BE2C (cell line): ENCODE data around the gene MKNK2.
A peak's percentile ranks its signal among the peaks of the same experiment; 100 is the strongest.
"Not testable (repeated sequence)": the region's sequence is repeated elsewhere in the genome, so short reads cannot be mapped to it uniquely, and the experiment has no call there.

Experiments
- DNase-seq: peaks from one replicate; pipeline ENCODE4 v3.0.0-alpha.2; 2020
- H3K27me3 ChIP-seq: fragments of 250-450 bp; sonication (Bioruptor Pico); 2 replicates; pipeline ENCODE4 v1.5.1; 2020; ENCODE audit warnings: mild to moderate bottlenecking
- H3K36me3 ChIP-seq: fragments of 250-450 bp; sonication (Bioruptor Pico); 2 replicates; pipeline ENCODE4 v1.5.1; 2020; ENCODE audit warnings: mild to moderate bottlenecking
- H3K4me1 ChIP-seq: fragments of 250-450 bp; sonication (Bioruptor Pico); 2 replicates; pipeline ENCODE4 v1.5.1; 2020
- H3K4me3 ChIP-seq: 2 replicates; pipeline ENCODE4 v1.5.1; 2011; ENCODE audit warnings: low read depth, low read length
- H3K9me3 ChIP-seq: fragments of 250-450 bp; sonication (Bioruptor Pico); 2 replicates; pipeline ENCODE4 v1.5.1; 2020
- TF ChIP-seq, protein P1 (sequence below): IDR thresholded peaks from 2 replicates; pipeline ENCODE4 v1.5.1; 2012; ENCODE audit warnings: mild to moderate bottlenecking, low read depth, low read length

MKNK2 gene

DNA sequence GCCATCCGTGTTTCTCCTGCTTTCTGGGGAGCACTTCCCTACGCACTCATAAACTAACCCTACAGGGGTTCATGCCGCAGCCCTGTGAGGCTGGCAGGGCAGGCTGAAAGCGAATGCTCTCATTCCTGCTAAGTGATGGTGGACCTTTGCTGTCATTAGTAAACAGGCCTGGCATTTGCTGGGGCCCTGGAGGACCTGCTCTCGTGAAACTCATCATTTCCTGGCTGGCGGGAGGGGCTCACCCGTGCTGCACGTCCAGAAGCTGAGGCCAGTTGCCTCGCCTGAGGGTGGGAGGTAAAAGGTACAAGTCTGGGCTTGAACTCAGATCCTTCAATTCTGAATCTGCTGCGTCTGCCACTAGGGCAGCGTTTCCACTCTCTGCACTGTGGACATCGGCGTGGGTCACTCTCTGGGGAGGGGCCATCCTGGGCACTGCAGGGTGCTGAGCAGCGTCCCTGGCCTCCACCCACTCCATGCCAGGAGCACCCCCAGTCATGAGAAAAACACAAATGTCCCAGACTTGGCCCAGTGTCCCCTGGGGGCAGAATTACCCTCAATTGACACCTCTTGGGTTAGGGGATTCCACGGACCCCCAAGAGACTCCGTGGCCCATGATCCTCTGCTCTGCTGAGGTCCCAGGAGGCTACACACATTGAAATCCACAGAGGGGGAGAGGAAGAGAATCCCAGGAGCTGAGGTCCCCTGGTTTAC lies 38.1 kb upstream of the MKNK2 start:
- H3K9me3 ChIP-seq: no peaks in the 10 kb centered on the region
- H3K4me3 ChIP-seq: no peak overlapping the region
- peak; percentile 54 for DNase-seq
- H3K27me3 ChIP-seq: no peaks in the 10 kb centered on the region
- no peaks in the 10 kb centered on the region for H3K36me3 ChIP-seq
- TF ChIP-seq, protein P1, sequence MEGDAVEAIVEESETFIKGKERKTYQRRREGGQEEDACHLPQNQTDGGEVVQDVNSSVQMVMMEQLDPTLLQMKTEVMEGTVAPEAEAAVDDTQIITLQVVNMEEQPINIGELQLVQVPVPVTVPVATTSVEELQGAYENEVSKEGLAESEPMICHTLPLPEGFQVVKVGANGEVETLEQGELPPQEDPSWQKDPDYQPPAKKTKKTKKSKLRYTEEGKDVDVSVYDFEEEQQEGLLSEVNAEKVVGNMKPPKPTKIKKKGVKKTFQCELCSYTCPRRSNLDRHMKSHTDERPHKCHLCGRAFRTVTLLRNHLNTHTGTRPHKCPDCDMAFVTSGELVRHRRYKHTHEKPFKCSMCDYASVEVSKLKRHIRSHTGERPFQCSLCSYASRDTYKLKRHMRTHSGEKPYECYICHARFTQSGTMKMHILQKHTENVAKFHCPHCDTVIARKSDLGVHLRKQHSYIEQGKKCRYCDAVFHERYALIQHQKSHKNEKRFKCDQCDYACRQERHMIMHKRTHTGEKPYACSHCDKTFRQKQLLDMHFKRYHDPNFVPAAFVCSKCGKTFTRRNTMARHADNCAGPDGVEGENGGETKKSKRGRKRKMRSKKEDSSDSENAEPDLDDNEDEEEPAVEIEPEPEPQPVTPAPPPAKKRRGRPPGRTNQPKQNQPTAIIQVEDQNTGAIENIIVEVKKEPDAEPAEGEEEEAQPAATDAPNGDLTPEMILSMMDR: no peak
- peaks cover 16% of the 10 kb centered on the region for H3K4me1 ChIP-seq

DNA sequence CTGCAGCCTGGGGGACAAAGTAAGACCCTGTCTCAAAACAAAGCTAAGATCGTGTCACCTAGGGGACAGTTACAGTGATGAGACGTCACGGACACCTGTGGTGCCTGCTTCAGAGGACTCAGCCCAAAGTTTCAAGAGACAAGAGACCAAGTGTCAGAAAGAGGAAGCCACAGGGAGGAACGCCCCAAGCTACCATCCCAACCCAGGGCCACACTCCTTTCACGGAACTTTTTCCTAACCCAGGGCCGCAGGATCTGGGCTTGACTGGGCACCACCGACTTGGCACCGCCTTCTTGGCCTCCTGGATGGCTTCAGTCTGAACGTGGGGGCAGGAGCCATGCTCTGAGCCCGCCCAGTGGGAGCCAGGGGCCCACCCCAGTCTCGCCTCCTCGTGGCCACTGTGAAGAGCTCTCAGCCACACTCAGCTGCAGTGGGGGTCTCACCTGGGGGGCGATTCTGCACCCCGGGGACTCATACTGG lies 36.6 kb upstream of the MKNK2 start:
- Histone ChIP-seq H3K36me3 (no peaks in the 10 kb centered on the region), H3K4me1 (peaks cover 16% of the 10 kb centered on the region)

DNA sequence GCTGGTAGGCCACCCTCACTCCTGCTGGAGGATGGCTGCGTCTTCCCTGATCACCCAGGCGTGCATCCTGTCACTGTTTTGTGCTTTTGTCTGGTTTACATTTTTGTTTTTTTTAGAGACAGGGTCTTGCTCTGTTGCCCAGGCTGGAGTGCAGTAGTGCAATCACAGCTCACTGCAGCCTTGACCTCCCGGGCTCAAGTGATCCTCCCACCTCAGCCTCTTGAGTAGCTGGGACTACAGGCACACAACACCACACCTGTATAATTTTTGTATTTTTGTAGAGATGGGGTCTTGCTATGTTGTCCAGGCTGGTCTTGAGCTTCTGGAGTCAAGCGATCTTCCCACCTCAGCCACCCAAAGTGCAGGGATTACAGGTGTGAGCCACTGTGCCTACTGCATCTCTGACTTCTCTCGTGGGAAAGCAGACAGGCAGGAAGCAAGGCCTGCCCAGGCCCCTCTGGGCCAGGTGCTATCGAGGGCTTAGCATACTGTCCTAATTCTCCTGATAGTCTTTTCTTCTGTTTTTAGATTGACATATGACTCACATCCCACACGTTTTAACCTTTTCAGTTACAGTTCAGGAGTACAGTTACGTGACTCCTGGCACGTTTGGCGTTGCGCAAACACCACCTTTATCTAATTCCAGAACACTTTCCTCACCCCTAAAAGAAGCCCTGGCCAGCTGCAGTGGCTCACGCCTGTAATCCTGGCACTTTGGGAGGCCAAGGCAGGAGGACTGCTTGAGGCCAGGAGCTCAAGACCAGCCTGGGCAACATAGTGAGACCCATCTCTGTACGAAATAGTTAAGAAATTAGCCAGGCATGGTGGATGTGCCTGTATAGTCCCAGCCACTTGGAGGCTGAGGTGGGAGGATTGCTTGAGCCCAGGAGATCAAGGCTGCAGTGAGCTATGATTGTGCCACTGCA lies 35.9 kb upstream of the MKNK2 start:
- H3K27me3 ChIP-seq, H3K9me3 ChIP-seq, H3K4me3 ChIP-seq, H3K36me3 ChIP-seq, DNase-seq: not testable (repeated sequence)
- H3K4me1 ChIP-seq: peaks cover 16% of the 10 kb centered on the region

More for the DNA sequence above, 36.6 kb upstream of the MKNK2 start:
- no peak overlapping the region for H3K4me3 ChIP-seq
- H3K9me3 ChIP-seq: no peaks in the 10 kb centered on the region
- no peak for DNase-seq
- TF ChIP-seq, protein P1: no peak
- no peaks in the 10 kb centered on the region for H3K27me3 ChIP-seq

DNA sequence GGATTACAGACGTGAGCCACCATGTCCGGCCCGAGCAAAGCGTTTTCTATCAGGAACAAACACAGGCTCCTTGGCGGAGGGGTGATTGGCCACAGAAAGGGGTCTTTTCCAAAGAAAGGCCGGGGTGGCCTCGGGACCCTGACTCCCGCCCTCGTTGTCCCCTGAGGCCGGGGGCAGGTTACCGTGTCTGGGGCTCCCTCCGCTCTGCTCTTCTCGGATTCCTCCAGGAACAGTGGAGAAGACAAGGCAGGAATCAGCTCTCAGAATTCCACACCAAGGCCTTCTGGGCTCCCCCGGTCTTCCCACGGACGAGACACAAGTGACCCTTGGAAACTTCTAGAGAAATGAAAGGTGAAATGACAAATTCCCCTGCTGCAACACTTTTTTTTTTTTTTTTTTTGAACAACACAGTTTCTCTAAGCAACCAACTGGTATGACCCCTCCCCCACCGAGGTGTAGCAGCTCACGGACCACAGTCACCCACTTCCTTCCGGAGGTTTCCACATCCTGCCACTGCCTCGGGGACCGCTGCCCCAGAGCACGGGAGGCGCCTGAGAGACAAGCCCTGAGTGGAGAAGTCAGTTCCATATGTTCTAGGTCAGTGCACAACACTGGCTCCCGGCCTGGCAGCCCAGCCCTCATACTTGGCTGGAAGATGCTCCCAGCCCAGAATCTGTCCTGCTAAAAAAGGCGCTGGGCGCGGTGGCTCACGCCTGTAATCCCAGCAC lies 34.1 kb upstream of the MKNK2 start:
- H3K36me3 ChIP-seq: no peaks in the 10 kb centered on the region
- DNase-seq: no peak
- no peaks in the 10 kb centered on the region for H3K9me3 ChIP-seq
- H3K27me3 ChIP-seq: no peaks in the 10 kb centered on the region
- no peak overlapping the region for H3K4me3 ChIP-seq
- TF ChIP-seq, protein P1: no peak
- peaks cover 14% of the 10 kb centered on the region for H3K4me1 ChIP-seq

DNA sequence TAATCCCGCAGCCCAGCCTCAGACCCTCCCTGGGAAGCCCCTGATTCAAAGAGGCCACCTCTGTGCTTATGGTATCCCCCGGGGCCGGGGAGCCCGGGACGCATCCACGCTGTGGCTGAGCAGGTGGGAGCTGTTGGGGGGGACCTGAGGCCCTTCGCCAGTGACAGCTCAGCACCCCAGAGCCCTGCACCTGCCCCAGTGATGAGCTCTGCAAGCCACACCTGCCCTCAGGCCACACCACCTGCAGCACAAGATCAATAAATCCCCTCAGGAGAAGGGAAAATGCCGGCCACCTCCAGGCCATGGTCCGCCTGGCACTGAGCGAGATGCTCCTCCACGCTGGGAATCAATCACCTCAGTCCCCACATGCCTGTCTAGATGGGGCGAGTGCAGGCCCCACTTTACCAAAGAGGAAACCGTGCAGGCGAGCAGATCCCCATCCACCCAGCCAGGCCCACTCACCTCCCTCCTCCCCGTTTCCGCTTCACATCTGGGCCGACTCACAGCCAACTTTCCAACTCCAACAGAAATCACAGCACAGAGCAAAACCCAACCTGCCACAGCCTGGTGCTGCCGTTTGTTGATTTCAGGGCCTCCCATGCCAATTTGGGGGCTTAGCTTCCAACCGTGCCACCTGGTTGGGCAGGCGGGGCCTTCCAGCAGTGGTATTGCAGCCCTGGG lies 32.3 kb upstream of the MKNK2 start:
- Histone ChIP-seq H3K36me3 (no peaks in the 10 kb centered on the region), H3K4me1 (no peaks in the 10 kb centered on the region), H3K9me3 (no peaks in the 10 kb centered on the region), H3K27me3 (no peaks in the 10 kb centered on the region), H3K4me3 (no peak overlapping the region)
- TF ChIP-seq, protein P1: no peak
- DNase-seq: no peak
